ENCODE data around the gene RAD17. TPM values are rescaled to one million over a fixed set of nuclear protein-coding genes. Genes with fewer than 3 reads are reported as not detected.
"Not testable (repeated sequence)": the region's sequence is repeated elsewhere in the genome, so short reads cannot be mapped to it uniquely, and the experiment has no call there.

RAD17 gene
- total RNA-seq, 1 donor from 2014 or later, result 17.6 TPM

- H3K36me3 ChIP-seq (ENCODE audit: control insufficient read depth, insufficient read depth, low read length), result no peaks in the 10 kb centered on the region
- FAIRE-seq, result no peak
- H3K27me3 ChIP-seq (ENCODE audit: control insufficient read depth, insufficient read depth, low read length), result no peaks in the 10 kb centered on the region
- peak; percentile 100 for DNase-seq (ENCODE audit: low read depth)
- TF ChIP-seq CTCF (IDR thresholded peaks at IDR 0.05; ENCODE audit: insufficient read depth, low read length, severe bottlenecking), result no peak
- H3K4me3 ChIP-seq (ENCODE audit: low read depth, low read length), result no peak overlapping the region
These were observed 80.5 kb downstream of the RAD17 start for GRCh38 chr5:69450116-69450515.

GRCh38 chr5:69450527-69450926 is 80.9 kb downstream of the RAD17 start:
- not testable (repeated sequence) for FAIRE-seq; H3K36me3 ChIP-seq (ENCODE audit: control insufficient read depth, insufficient read depth, low read length); H3K4me3 ChIP-seq (ENCODE audit: low read depth, low read length); H3K27me3 ChIP-seq (ENCODE audit: control insufficient read depth, insufficient read depth, low read length)
- DNase-seq (ENCODE audit: low read depth), result peak; percentile 8

- no peak for TF ChIP-seq CTCF (IDR thresholded peaks at IDR 0.05; ENCODE audit: insufficient read depth, low read length, severe bottlenecking)
- no peaks in the 10 kb centered on the region for H3K27me3 ChIP-seq (ENCODE audit: control insufficient read depth, insufficient read depth, low read length)
- no peak for FAIRE-seq
- no peaks in the 10 kb centered on the region for H3K36me3 ChIP-seq (ENCODE audit: control insufficient read depth, insufficient read depth, low read length)
- no peak for DNase-seq (ENCODE audit: low read depth)
- H3K4me3 ChIP-seq (ENCODE audit: low read depth, low read length), result no peak overlapping the region
These were observed 82.5 kb downstream of the RAD17 start for GRCh38 chr5:69451941-69452647.

- not testable (repeated sequence) for H3K4me3 ChIP-seq (ENCODE audit: low read depth, low read length); H3K27me3 ChIP-seq (ENCODE audit: control insufficient read depth, insufficient read depth, low read length); FAIRE-seq; DNase-seq (ENCODE audit: low read depth); H3K36me3 ChIP-seq (ENCODE audit: control insufficient read depth, insufficient read depth, low read length)
These were observed 83.9 kb downstream of the RAD17 start for GRCh38 chr5:69453487-69453886.

DNA sequence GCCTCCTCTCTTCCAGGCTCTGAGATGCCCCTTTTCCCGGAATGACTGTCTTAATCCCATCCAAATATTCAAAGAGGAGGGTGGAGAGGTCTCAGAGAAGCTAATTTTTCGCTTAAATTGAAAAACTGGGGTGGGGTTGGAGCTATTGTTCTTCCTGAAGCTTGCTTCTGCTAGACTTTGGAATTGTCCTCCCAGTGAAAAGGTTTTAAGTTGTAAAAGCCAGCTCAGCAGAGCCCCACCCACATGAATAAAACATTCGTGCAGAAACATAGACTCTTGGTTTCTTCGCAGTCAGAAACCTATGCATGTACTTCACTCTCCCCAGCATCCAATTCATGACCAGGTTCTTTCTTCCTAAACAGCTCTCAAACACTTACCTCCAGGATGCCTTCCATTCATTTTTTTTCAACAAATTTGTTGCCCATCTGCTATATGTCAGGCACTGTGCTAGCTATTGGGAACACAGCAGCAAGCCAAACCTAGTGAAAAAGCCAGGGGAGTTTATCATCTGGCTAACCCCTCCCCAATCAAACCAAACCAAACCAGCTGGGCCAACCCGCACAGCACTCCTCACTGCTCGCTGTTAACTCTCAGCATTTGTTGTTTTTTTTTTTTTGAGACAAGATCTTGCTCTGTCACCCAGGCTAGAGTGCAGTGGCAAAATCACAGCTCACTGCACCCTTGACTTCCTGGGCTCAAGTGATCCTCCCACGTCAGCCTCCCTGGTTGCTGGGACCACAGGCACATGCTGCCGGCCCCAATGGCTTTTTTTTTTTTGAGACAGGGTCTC is 85.0 kb downstream of the RAD17 start:
- H3K27me3 ChIP-seq (ENCODE audit: control insufficient read depth, insufficient read depth, low read length), result no peaks in the 10 kb centered on the region
- no peak overlapping the region for H3K4me3 ChIP-seq (ENCODE audit: low read depth, low read length)
- DNase-seq (ENCODE audit: low read depth) (no peak), FAIRE-seq (no peak)
- no peaks in the 10 kb centered on the region for H3K36me3 ChIP-seq (ENCODE audit: control insufficient read depth, insufficient read depth, low read length)
- no peak for TF ChIP-seq CTCF (IDR thresholded peaks at IDR 0.05; ENCODE audit: insufficient read depth, low read length, severe bottlenecking)

- H3K4me3 ChIP-seq (ENCODE audit: low read depth, low read length); H3K36me3 ChIP-seq (ENCODE audit: control insufficient read depth, insufficient read depth, low read length); DNase-seq (ENCODE audit: low read depth); H3K27me3 ChIP-seq (ENCODE audit: control insufficient read depth, insufficient read depth, low read length); FAIRE-seq: not testable (repeated sequence)
These were observed 85.9 kb downstream of the RAD17 start for GRCh38 chr5:69455428-69455988.

- DNase-seq (ENCODE audit: low read depth) (no peak), FAIRE-seq (no peak)
- Histone ChIP-seq H3K27me3 (ENCODE audit: control insufficient read depth, insufficient read depth, low read length) (no peaks in the 10 kb centered on the region), H3K4me3 (ENCODE audit: low read depth, low read length) (no peak overlapping the region), H3K36me3 (ENCODE audit: control insufficient read depth, insufficient read depth, low read length) (no peaks in the 10 kb centered on the region)
- TF ChIP-seq CTCF (IDR thresholded peaks at IDR 0.05; ENCODE audit: insufficient read depth, low read length, severe bottlenecking), result no peak
These were observed 92.6 kb downstream of the RAD17 start for GRCh38 chr5:69462170-69462569.

Data from bronchial epithelial cell (primary cell).